SK-N-SH (cell line): ENCODE measurements around the gene PDGFRB. TPM values are rescaled to one million over a fixed set of nuclear protein-coding genes. Genes with fewer than 3 reads are reported as not detected.

Experiments used
- CTCF ChIA-PET: fragments of 300-600, 350-600 bp; formaldehyde crosslinking; extraction: SDS; loops from one replicate; lab custom pipeline; 2021; lab: Yijun Ruan, JAX
- POLR2A ChIA-PET: fragments of 350-600 bp; sonication (Branson Sonifier 250); formaldehyde crosslinking; extraction: SDS; loops from one replicate; lab custom pipeline; 2020; ENCODE audit warnings: antibody characterized with exemption, inconsistent platforms; lab: Yijun Ruan, JAX
- DNase-seq: peaks from one replicate; pipeline ENCODE4 v3.0.0; 2012
- H2AFZ ChIP-seq: fragments of 200-600 bp; sonication (generic); 2 replicates; pipeline ENCODE4 v1.8.1; 2016; ENCODE audit warnings: antibody characterized with exemption, mild to moderate bottlenecking, low read depth
- H3F3A ChIP-seq: fragments of 200-600 bp; sonication (generic); replicated peaks from 2 replicates; pipeline ENCODE3; 2016; ENCODE audit warnings: antibody characterized with exemption, mild to moderate bottlenecking; ENCODE audit not compliant: insufficient read depth
- H3K27ac ChIP-seq, 2 experiments: fragments of 200-500 bp in 1 of 2; fragments of 200-600 bp in 1 of 2; sonication (Bioruptor generic) in 1 of 2; sonication (generic), shearing (Covaris generic) in 1 of 2; 2 replicates each; pipeline versions ENCODE4 v1.5.1 to v1.6.1; 2014 to 2016; ENCODE audit warnings: low read depth in 2 of 2, inconsistent platforms in 1 of 2, low read length in 1 of 2, mild to moderate bottlenecking in 1 of 2, mixed read lengths in 1 of 2
- H3K27me3 ChIP-seq: fragments of 200-600 bp; sonication (generic), shearing (Covaris generic); 2 replicates; pipeline ENCODE4 v1.6.1; 2016; ENCODE audit warnings: mixed run types; ENCODE audit not compliant: insufficient read depth
- H3K36me3 ChIP-seq, 2 experiments: fragments of 200-500 bp in 1 of 2; fragments of 200-600 bp in 1 of 2; sonication (Bioruptor generic) in 1 of 2; sonication (generic) in 1 of 2; replicated peaks in 1 of 2; 2 replicates each; pipeline versions ENCODE3 to v1.5.1; 2014 to 2016; ENCODE audit warnings: low read length in 1 of 2, mild to moderate bottlenecking in 1 of 2; ENCODE audit not compliant: insufficient read depth in 2 of 2, control insufficient read depth in 1 of 2
- H3K4me1 ChIP-seq, 2 experiments: fragments of 200-500 bp in 1 of 2; fragments of 200-600 bp in 1 of 2; sonication (Bioruptor generic) in 1 of 2; sonication (generic), shearing (Covaris generic) in 1 of 2; 2 replicates each; pipeline versions ENCODE4 v1.5.1 to v1.6.1; 2014 to 2016; ENCODE audit warnings: low read depth in 1 of 2, low read length in 1 of 2, mixed run types in 1 of 2; ENCODE audit not compliant: insufficient read depth in 2 of 2, control insufficient read depth in 1 of 2
- H3K4me2 ChIP-seq: fragments of 200-600 bp; sonication (generic), shearing (Covaris generic); 2 replicates; pipeline ENCODE4 v1.6.1; 2017; ENCODE audit warnings: mixed run types
- H3K4me3 ChIP-seq, 2 experiments: fragments of 200-500 bp in 1 of 2; fragments of 200-600 bp in 1 of 2; sonication (Bioruptor generic) in 1 of 2; sonication (generic), shearing (Covaris generic) in 1 of 2; 2 replicates each; pipeline versions ENCODE4 v1.5.1 to v1.8.1; 2014 to 2016; ENCODE audit warnings: low read depth in 2 of 2, inconsistent platforms in 1 of 2, low read length in 1 of 2, mild to moderate bottlenecking in 1 of 2, mixed read lengths in 1 of 2, moderate library complexity in 1 of 2
- H3K79me2 ChIP-seq: fragments of 200-600 bp; sonication (generic); 2 replicates; pipeline ENCODE4 v1.8.1; 2017; ENCODE audit warnings: mild to moderate bottlenecking; ENCODE audit not compliant: insufficient read depth
- H3K9ac ChIP-seq: fragments of 200-600 bp; sonication (generic); 2 replicates; pipeline ENCODE4 v1.6.1; 2017; ENCODE audit warnings: mixed run types
- H3K9me2 ChIP-seq: fragments of 200-600 bp; sonication (generic); 2 replicates; pipeline ENCODE4 v1.6.1; 2017; ENCODE audit warnings: mixed run types
- H3K9me3 ChIP-seq: fragments of 200-600 bp; sonication (generic); 2 replicates; pipeline ENCODE4 v1.6.1; 2017; ENCODE audit warnings: mixed run types, mild to moderate bottlenecking, moderate library complexity
- H4K20me1 ChIP-seq: fragments of 200-600 bp; sonication (generic); 2 replicates; pipeline ENCODE4 v1.6.1; 2017; ENCODE audit warnings: mild to moderate bottlenecking, mixed run types; ENCODE audit not compliant: insufficient read depth
- CHD2 ChIP-seq: fragments of 150-350 bp; IDR thresholded peaks from 2 replicates; pipeline ENCODE4 v1.6.1; 2018; ENCODE audit warnings: low read length; ENCODE audit not compliant: partially characterized antibody
- FOSL2 ChIP-seq: IDR thresholded peaks from 2 replicates; pipeline ENCODE4 v1.4.0; 2012; ENCODE audit warnings: low read depth, mild to moderate bottlenecking, moderate library complexity, borderline replicate concordance
- TAF1 ChIP-seq: IDR thresholded peaks from 2 replicates; pipeline ENCODE4 v1.6.1; 2012; ENCODE audit warnings: low read depth, mild to moderate bottlenecking, low read length, moderate library complexity, borderline replicate concordance
- TCF12 ChIP-seq: IDR thresholded peaks from 2 replicates; pipeline ENCODE4 v1.4.0; 2012
- WGBS: methylation state at CpG from one replicate; pipeline ENCODE4 v1.1.6; 2017; ENCODE audit warnings: low lambda C conversion rate; 5-methylcytosine and 5-hydroxymethylcytosine counted together
- polyA plus RNA-seq, 3 experiments: library from polyadenylated mRNA; depleted of rRNA; stranded (reverse); fragments of >200 nt; gene quantifications; 2 replicates each; pipeline ENCODE4 v1.2.3, GENCODE V29; 2012
- TF ChIP-seq, protein P1 (sequence below): fragments of 150-350 bp; IDR thresholded peaks from 2 replicates; pipeline ENCODE4 v1.6.1; 2016; ENCODE audit warnings: mild to moderate bottlenecking, low read depth, low read length
- TF ChIP-seq, protein P2 (sequence below): fragments of 150-350 bp; IDR thresholded peaks from 2 replicates; pipeline ENCODE4 v1.6.1; 2017; ENCODE audit warnings: antibody characterized with exemption, low read length, low read depth, borderline replicate concordance
- TF ChIP-seq, protein P3 (sequence below): fragments of 200-600 bp; sonication (generic); IDR thresholded peaks from 2 replicates; pipeline ENCODE4 v1.6.1; 2017; ENCODE audit warnings: antibody characterized with exemption, mild to moderate bottlenecking, moderate library complexity
- TF ChIP-seq, protein P4 (sequence below): IDR thresholded peaks from 2 replicates; pipeline ENCODE4 v1.6.1; 2012; ENCODE audit warnings: mild to moderate bottlenecking, low read depth, low read length, moderate library complexity

Gene PDGFRB
- polyA plus RNA-seq, 1 of the 3 experiments (the other 2 are of a cell fraction), result 32.1 TPM

DNA sequence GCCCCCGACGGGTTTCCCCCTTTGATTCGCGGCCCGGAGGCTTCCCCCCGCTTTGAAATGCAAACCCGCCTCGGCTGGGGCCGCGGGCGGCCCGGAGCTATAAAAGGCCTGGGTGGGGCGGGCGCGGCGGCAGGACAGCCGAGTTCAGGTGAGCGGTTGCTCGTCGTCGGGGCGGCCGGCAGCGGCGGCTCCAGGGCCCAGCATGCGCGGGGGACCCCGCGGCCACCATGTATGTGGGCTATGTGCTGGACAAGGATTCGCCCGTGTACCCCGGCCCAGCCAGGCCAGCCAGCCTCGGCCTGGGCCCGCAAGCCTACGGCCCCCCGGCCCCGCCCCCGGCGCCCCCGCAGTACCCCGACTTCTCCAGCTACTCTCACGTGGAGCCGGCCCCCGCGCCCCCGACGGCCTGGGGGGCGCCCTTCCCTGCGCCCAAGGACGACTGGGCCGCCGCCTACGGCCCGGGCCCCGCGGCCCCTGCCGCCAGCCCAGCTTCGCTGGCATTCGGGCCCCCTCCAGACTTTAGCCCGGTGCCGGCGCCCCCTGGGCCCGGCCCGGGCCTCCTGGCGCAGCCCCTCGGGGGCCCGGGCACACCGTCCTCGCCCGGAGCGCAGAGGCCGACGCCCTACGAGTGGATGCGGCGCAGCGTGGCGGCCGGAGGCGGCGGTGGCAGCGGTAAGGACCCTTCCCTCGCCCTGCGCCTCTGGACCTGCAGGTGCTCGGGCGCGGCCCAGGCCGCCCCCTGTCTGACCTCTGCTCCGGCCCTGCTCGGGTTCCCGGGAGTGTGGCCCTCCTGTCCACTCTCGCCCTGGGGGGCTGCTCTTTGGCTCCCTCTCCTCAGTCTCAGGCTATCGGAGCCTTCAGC, 11.2 kb upstream of the PDGFRB start, which contains the start of gene CDX1:
Gene CDX1 (plus strand): TSS at position 129 of the 862 bp plus-strand sequence. CDS start 99 bp downstream, at position 228.
- H3F3A ChIP-seq, result no peaks in the 10 kb centered on the region
- no peaks in the 10 kb centered on the region for H4K20me1 ChIP-seq
- H3K9me3 ChIP-seq, result no peaks in the 10 kb centered on the region
- no peak within 1 kb of the TSS for H3K4me2 ChIP-seq
- peaks cover 0 to 23% of the 10 kb centered on the region in 2 experiments; a peak in 1 of 4 replicates for H3K4me1 ChIP-seq
- POLR2A ChIA-PET, result no interaction called here
- H3K9me2 ChIP-seq, result no peaks in the 10 kb centered on the region
- TF ChIP-seq CHD2 (no peak), TAF1 (no peak), FOSL2 (no peak), TCF12 (no peak)
- TF ChIP-seq, protein P1, sequence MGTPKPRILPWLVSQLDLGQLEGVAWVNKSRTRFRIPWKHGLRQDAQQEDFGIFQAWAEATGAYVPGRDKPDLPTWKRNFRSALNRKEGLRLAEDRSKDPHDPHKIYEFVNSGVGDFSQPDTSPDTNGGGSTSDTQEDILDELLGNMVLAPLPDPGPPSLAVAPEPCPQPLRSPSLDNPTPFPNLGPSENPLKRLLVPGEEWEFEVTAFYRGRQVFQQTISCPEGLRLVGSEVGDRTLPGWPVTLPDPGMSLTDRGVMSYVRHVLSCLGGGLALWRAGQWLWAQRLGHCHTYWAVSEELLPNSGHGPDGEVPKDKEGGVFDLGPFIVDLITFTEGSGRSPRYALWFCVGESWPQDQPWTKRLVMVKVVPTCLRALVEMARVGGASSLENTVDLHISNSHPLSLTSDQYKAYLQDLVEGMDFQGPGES, result no peak
- TF ChIP-seq, protein P2, sequence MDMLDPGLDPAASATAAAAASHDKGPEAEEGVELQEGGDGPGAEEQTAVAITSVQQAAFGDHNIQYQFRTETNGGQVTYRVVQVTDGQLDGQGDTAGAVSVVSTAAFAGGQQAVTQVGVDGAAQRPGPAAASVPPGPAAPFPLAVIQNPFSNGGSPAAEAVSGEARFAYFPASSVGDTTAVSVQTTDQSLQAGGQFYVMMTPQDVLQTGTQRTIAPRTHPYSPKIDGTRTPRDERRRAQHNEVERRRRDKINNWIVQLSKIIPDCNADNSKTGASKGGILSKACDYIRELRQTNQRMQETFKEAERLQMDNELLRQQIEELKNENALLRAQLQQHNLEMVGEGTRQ, result no peak
- TF ChIP-seq, protein P3, sequence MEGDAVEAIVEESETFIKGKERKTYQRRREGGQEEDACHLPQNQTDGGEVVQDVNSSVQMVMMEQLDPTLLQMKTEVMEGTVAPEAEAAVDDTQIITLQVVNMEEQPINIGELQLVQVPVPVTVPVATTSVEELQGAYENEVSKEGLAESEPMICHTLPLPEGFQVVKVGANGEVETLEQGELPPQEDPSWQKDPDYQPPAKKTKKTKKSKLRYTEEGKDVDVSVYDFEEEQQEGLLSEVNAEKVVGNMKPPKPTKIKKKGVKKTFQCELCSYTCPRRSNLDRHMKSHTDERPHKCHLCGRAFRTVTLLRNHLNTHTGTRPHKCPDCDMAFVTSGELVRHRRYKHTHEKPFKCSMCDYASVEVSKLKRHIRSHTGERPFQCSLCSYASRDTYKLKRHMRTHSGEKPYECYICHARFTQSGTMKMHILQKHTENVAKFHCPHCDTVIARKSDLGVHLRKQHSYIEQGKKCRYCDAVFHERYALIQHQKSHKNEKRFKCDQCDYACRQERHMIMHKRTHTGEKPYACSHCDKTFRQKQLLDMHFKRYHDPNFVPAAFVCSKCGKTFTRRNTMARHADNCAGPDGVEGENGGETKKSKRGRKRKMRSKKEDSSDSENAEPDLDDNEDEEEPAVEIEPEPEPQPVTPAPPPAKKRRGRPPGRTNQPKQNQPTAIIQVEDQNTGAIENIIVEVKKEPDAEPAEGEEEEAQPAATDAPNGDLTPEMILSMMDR, result no peak
- TF ChIP-seq, protein P4, sequence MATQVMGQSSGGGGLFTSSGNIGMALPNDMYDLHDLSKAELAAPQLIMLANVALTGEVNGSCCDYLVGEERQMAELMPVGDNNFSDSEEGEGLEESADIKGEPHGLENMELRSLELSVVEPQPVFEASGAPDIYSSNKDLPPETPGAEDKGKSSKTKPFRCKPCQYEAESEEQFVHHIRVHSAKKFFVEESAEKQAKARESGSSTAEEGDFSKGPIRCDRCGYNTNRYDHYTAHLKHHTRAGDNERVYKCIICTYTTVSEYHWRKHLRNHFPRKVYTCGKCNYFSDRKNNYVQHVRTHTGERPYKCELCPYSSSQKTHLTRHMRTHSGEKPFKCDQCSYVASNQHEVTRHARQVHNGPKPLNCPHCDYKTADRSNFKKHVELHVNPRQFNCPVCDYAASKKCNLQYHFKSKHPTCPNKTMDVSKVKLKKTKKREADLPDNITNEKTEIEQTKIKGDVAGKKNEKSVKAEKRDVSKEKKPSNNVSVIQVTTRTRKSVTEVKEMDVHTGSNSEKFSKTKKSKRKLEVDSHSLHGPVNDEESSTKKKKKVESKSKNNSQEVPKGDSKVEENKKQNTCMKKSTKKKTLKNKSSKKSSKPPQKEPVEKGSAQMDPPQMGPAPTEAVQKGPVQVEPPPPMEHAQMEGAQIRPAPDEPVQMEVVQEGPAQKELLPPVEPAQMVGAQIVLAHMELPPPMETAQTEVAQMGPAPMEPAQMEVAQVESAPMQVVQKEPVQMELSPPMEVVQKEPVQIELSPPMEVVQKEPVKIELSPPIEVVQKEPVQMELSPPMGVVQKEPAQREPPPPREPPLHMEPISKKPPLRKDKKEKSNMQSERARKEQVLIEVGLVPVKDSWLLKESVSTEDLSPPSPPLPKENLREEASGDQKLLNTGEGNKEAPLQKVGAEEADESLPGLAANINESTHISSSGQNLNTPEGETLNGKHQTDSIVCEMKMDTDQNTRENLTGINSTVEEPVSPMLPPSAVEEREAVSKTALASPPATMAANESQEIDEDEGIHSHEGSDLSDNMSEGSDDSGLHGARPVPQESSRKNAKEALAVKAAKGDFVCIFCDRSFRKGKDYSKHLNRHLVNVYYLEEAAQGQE, result no peak
- CTCF ChIA-PET, result interaction anchor here (1.3 kb wide), 1 partner anchor 9 kb away, joined by 4 read pairs; no protein-coding TSS in a partner anchor
- H3K27me3 ChIP-seq, result no peaks in the 10 kb centered on the region
- H2AFZ ChIP-seq, result no peak within 1 kb of the TSS
- no peak within 1 kb of the TSS for H3K27ac ChIP-seq
- H3K36me3 ChIP-seq, result no peaks in the 10 kb centered on the region
- no peak within 1 kb of the TSS for H3K9ac ChIP-seq
- H3K4me3 ChIP-seq, result no peak within 1 kb of the TSS
- no peaks in the 10 kb centered on the region for H3K79me2 ChIP-seq
- peak; percentile 68 for DNase-seq
- 95% methylated on average over 46 of the region's 93 CpGs for WGBS
